GM20000 (cell line): ENCODE results near the gene ASTN2.

Source experiments
- DNase-seq: peaks from one replicate; pipeline ENCODE4 v3.0.0; 2012; ENCODE audit warnings: low spot score
- TF ChIP-seq, protein P1 (sequence below): IDR thresholded peaks from 2 replicates; pipeline ENCODE4 v1.5.1; 2012; ENCODE audit warnings: mild to moderate bottlenecking, control low read depth; ENCODE audit errors: extremely low read depth, missing control alignments

The ASTN2 gene

DNA sequence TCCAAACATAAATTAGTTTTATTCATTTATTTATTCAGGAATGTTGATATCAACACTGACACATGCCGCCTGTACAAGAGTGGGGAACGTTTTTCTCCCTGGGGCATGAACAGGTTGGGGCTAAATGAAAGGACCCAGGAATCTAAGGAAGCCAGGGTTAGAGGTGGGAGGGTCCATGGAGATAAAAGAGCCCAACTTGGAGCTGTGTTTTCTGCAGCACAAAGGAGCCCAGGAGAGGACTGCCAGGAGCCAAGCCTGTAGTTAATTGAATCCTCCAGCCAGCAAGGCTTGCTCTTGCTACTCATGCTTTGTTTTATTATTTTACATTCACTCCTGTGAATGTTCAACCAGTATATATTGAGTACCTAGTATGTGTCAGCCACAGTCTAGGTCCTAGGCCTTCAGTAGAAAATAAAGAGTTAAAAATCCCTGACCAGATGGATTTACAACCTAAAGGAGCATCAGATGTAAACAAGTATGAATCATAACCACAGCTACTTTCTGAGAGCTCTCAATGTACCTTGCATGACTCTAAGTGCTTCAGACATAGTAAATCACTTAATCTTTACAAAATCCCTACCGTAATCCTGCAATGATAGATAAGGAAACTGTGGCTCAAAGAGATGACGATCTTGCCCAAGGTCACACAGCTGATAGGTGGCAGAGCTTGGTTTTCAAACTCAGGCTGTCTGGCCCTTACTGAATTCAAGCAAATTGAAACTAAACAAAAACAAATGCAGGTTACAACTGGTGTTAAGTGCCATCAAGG, 69.8 kb downstream of the ASTN2 start:
- TF ChIP-seq, protein P1, sequence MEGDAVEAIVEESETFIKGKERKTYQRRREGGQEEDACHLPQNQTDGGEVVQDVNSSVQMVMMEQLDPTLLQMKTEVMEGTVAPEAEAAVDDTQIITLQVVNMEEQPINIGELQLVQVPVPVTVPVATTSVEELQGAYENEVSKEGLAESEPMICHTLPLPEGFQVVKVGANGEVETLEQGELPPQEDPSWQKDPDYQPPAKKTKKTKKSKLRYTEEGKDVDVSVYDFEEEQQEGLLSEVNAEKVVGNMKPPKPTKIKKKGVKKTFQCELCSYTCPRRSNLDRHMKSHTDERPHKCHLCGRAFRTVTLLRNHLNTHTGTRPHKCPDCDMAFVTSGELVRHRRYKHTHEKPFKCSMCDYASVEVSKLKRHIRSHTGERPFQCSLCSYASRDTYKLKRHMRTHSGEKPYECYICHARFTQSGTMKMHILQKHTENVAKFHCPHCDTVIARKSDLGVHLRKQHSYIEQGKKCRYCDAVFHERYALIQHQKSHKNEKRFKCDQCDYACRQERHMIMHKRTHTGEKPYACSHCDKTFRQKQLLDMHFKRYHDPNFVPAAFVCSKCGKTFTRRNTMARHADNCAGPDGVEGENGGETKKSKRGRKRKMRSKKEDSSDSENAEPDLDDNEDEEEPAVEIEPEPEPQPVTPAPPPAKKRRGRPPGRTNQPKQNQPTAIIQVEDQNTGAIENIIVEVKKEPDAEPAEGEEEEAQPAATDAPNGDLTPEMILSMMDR = no peak
- no peak for DNase-seq

DNA sequence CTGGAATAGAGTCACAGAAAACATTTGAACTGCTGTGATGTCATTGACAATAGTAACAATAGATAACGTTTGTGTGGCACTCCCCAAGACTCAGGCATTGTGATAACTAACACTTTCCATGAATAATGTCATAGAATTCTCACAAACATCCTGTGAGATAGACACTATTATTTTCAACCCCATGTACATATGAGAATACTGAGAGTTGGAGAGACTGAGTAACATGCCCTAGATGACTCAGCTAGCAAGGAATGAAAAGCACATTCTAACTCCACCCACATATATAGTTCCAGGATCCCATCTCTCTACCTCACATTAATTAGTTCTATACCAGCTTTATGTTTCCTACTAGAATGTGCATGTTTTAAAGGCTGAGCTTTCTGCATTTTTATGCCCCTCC, 71.4 kb downstream of the ASTN2 start:
- no peak for DNase-seq
- TF ChIP-seq, protein P1 = no peak

DNA sequence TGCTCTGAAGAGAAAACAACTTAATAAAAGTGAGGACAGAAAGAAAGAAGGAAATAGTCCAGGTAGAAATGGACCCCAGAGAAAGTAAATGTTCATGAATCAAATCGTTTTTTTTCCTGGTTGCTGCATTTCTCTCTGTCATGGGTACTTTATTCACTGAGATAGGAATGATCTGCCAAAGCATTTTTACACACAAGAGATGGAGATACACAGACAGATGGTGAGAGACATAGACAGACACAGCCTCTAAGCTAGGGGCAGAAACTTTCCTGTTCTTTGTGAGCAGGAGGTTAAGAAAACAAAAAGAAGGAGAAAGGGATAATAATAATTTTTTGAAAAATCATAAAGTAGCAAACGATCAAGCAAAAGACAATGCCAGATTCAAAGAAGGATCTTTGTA, 73.7 kb downstream of the ASTN2 start:
- TF ChIP-seq, protein P1 = no peak
- no peak for DNase-seq

DNA sequence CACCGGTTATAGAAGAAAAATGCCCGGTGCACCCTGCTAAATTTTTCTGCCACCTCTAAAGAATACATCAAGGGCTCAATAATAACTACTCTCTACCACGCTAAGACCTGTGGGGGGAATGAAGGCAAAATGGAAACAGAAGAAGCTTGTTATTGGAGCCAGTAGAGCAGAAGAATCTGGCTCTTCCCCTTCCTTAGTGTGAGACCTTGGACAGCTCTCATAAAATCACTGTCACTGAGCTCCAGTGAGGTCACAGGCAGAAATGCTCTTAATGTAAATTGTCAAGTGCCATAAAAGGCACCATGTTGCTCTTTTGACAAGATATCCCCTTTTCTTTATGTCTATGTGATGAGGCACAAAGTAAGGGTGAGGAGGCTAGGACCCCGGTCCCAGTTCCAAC, 74.4 kb downstream of the ASTN2 start:
- TF ChIP-seq, protein P1 = no peak

DNA sequence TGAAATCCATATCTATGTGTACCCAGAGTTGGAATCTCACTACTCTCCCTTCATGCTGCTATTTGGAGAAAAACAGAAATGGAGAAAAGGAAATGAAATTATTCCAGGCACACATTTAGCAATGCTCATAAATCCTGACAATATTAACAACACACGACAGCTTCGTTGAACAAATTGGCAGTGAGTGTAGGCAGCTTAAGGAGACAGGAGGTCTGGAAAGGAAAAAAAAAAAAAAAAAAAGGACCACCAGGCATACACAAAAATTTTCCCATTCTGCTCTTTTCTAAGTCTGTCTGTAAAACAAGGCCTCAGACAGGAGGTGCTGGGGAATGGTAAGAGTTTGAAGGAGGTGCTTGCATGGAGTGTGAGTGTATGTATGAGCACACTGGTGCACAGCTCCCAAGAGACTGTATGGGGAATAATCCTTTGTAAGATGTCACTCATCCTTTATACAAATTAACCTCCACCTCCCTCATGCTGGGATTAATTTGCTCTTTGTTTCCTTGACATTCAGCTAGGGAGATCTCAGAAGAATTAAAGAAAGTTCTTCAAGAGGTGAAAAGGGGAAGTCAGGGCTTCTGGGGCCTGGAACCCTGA, 78.9 kb downstream of the ASTN2 start:
- TF ChIP-seq, protein P1 = no peak
- DNase-seq = no peak

More for the DNA sequence above, 74.4 kb downstream of the ASTN2 start:
- DNase-seq = no peak

DNA sequence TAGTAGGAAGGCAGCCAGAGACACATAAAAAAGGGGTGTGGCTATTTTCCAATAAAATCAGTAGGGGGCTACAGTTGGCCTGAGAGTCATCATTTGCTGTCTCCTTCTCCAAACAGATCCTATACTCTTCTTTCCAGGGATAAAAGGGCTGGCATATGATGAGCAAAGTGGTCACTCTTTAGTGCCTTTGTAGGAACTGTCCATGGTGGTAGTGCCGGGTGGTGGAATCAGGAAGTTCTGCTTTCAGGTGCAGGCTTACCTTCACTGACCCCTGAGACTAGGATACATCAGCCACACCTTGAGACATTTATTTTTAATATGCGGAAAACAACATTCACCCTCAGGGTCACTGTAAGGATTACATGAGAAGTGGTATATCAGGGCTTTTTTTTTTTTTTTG, 80.8 kb downstream of the ASTN2 start:
- TF ChIP-seq, protein P1 = no peak
- DNase-seq = no peak

DNA sequence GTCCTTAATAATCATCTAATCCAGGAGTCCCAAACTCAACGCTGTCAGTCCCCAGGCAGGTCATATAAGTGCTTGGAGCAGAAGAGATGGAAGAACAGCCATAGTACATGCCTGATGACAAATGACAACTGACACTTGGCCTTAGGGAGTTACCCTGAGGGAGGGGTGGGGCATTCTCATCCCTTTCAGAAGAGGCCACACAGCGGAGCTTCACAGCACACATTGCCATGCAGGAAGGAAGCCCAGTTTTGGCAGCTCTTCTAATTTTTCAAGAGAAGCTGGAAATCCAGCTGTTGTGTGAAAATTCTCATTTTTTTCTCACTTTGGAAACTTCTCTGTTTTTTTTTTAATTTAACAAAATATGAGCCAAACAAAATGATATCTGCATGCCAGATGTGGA, 89.0 kb downstream of the ASTN2 start:
- DNase-seq = no peak
- TF ChIP-seq, protein P1 = no peak
